Measurements from ENCODE around the gene DPP8.

DNA sequence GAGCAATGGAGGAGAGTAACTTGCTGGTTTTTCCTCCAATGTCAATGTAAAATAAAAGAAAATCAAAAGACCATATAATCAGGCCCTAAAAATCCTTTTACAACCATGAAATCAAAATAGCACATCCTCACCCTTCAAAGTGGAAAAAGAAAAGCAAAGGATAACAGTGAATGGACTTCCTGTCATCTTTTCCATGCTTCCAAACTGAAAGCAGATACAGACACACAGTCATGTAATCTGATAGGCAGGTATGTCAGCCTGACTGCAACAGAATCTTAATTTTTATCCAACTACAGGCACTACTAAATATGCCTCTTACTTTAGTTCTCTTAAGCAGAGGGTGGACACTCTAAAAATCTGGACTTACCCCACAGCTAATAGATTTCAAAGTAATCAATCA is 66.9 kb downstream of the DPP8 start:
- TF ChIP-seq POLR2A (IDR thresholded peaks at IDR 0.05): no peak
- TF ChIP-seq, protein P1, sequence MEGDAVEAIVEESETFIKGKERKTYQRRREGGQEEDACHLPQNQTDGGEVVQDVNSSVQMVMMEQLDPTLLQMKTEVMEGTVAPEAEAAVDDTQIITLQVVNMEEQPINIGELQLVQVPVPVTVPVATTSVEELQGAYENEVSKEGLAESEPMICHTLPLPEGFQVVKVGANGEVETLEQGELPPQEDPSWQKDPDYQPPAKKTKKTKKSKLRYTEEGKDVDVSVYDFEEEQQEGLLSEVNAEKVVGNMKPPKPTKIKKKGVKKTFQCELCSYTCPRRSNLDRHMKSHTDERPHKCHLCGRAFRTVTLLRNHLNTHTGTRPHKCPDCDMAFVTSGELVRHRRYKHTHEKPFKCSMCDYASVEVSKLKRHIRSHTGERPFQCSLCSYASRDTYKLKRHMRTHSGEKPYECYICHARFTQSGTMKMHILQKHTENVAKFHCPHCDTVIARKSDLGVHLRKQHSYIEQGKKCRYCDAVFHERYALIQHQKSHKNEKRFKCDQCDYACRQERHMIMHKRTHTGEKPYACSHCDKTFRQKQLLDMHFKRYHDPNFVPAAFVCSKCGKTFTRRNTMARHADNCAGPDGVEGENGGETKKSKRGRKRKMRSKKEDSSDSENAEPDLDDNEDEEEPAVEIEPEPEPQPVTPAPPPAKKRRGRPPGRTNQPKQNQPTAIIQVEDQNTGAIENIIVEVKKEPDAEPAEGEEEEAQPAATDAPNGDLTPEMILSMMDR (IDR thresholded peaks at IDR 0.05): no peak
